ENCODE data around the gene LAMC2.
"Not testable (repeated sequence)": the region's sequence is repeated elsewhere in the genome, so short reads cannot be mapped to it uniquely, and the experiment has no call there.

LAMC2 gene

GRCh38 chr1:183239793-183240525 is 53.9 kb downstream of the LAMC2 start:
- no peak for DNase-seq

GRCh38 chr1:183240526-183240825 is 54.4 kb downstream of the LAMC2 start:
- no peak for DNase-seq

- DNase-seq, result not testable (repeated sequence)
These were observed 54.8 kb downstream of the LAMC2 start for GRCh38 chr1:183240853-183241252.

- DNase-seq, result no peak
These were observed 55.4 kb downstream of the LAMC2 start for GRCh38 chr1:183241471-183241870.

- no peak for DNase-seq
These were observed 56.5 kb downstream of the LAMC2 start for GRCh38 chr1:183242556-183242955.

- no peak for DNase-seq
These were observed 57.3 kb downstream of the LAMC2 start for GRCh38 chr1:183243161-183244050.

- DNase-seq, result no peak
These were observed 58.4 kb downstream of the LAMC2 start for GRCh38 chr1:183244466-183244865.

- no peak for DNase-seq
These were observed 59.3 kb downstream of the LAMC2 start for GRCh38 chr1:183245357-183245756.

- no peak for DNase-seq
These were observed 60.4 kb downstream of the LAMC2 start for GRCh38 chr1:183246436-183246835.

- DNase-seq, result no peak
These were observed 61.0 kb downstream of the LAMC2 start for GRCh38 chr1:183247066-183247465.

GRCh38 chr1:183247484-183247883 is 61.4 kb downstream of the LAMC2 start:
- DNase-seq, result no peak

- no peak for DNase-seq
These were observed 61.9 kb downstream of the LAMC2 start for GRCh38 chr1:183247931-183248330.

GRCh38 chr1:183248989-183249691 is 63.1 kb downstream of the LAMC2 start:
- DNase-seq, result no peak

- no peak for DNase-seq
These were observed 63.9 kb downstream of the LAMC2 start for GRCh38 chr1:183249941-183250452.

GRCh38 chr1:183251101-183251958 is 65.3 kb downstream of the LAMC2 start:
- no peak for DNase-seq

- DNase-seq, result no peak
These were observed 65.9 kb downstream of the LAMC2 start for GRCh38 chr1:183251959-183252450.

GRCh38 chr1:183255073-183255472 is 69.0 kb downstream of the LAMC2 start:
- DNase-seq, result no peak

- DNase-seq, result no peak
These were observed 73.9 kb downstream of the LAMC2 start for GRCh38 chr1:183259924-183260323.

GRCh38 chr1:183262628-183263200 is 76.7 kb downstream of the LAMC2 start:
- DNase-seq, result no peak

- DNase-seq, result no peak
These were observed 78.0 kb downstream of the LAMC2 start for GRCh38 chr1:183263886-183264602.

Measured in activated T-cell treated with anti-CD3 and anti-CD28 coated beads, Interleukin-2, amount 50 U/mL, for 1 hour (primary cell).